NCI-H1092 (cell line): Measurements from ENCODE around the gene PPEF1.
"Not testable (repeated sequence)": the region's sequence is repeated elsewhere in the genome, so short reads cannot be mapped to it uniquely, and the experiment has no call there.

ENCODE experiments used
- DNase-seq: peaks from one replicate; lab custom pipeline; 2025; lab: John Stamatoyannopoulos, UW

PPEF1 gene

GRCh38 chrX:18701621-18702361, 5.7 kb upstream of the PPEF1 start:
- DNase-seq = no peak

- no peak for DNase-seq
Measured at GRCh38 chrX:18702362-18703195, 4.9 kb upstream of the PPEF1 start.

- no peak for DNase-seq
Measured at GRCh38 chrX:18709833-18710232, 2.4 kb downstream of the PPEF1 start.

GRCh38 chrX:18714910-18715309, 7.5 kb downstream of the PPEF1 start:
- DNase-seq = no peak

- no peak for DNase-seq
Measured at GRCh38 chrX:18719852-18720251, 12.4 kb downstream of the PPEF1 start.

GRCh38 chrX:18721683-18722499, 14.4 kb downstream of the PPEF1 start:
- DNase-seq = no peak

- no peak for DNase-seq
Measured at GRCh38 chrX:18722500-18723071, 15.1 kb downstream of the PPEF1 start.

GRCh38 chrX:18725310-18725943, 18.0 kb downstream of the PPEF1 start:
- no peak for DNase-seq

- DNase-seq = no peak
Measured at GRCh38 chrX:18733287-18733686, 25.8 kb downstream of the PPEF1 start.

GRCh38 chrX:18739609-18740008, 32.2 kb downstream of the PPEF1 start:
- not testable (repeated sequence) for DNase-seq

GRCh38 chrX:18748499-18748898, 41.1 kb downstream of the PPEF1 start:
- DNase-seq = no peak

GRCh38 chrX:18753631-18754030, 46.2 kb downstream of the PPEF1 start:
- no peak for DNase-seq

GRCh38 chrX:18755651-18756050, 48.2 kb downstream of the PPEF1 start:
- no peak for DNase-seq

- DNase-seq = no peak
Measured at GRCh38 chrX:18757956-18758932, 50.8 kb downstream of the PPEF1 start.

GRCh38 chrX:18761750-18762149, 54.3 kb downstream of the PPEF1 start:
- no peak for DNase-seq

GRCh38 chrX:18763106-18763505, 55.7 kb downstream of the PPEF1 start:
- not testable (repeated sequence) for DNase-seq

- DNase-seq = no peak
Measured at GRCh38 chrX:18769364-18769763, 61.9 kb downstream of the PPEF1 start.

- DNase-seq = no peak
Measured at GRCh38 chrX:18769812-18770573, 62.5 kb downstream of the PPEF1 start.

GRCh38 chrX:18789916-18790315, 82.5 kb downstream of the PPEF1 start:
- no peak for DNase-seq

- DNase-seq = no peak
Measured at GRCh38 chrX:18792828-18793227, 85.4 kb downstream of the PPEF1 start.
